H1 (cell line): Measurements from ENCODE around the gene PLXND1. TPM values are rescaled to one million over a fixed set of nuclear protein-coding genes. Genes with fewer than 3 reads are reported as not detected.

Source experiments
- CTCF ChIA-PET: fragments of 300-600 bp; sonication (Branson Sonifier 250); formaldehyde crosslinking; loops from one replicate; lab custom pipeline; 2021; ENCODE audit not compliant: partially characterized antibody; lab: Charles Lee
- POLR2A ChIA-PET: fragments of 300-600 bp; sonication (Branson Sonifier 250); formaldehyde crosslinking; loops from one replicate; lab custom pipeline; 2021; ENCODE audit warnings: inconsistent platforms; ENCODE audit not compliant: partially characterized antibody; lab: Charles Lee
- DNase-seq, 2 experiments: peaks; one replicate each; pipeline versions ENCODE4 v3.0.0 to v3.0.0-alpha.2; 2010 to 2022; ENCODE audit warnings: low spot score in 2 of 2, low read depth in 1 of 2, mixed read lengths in 1 of 2
- FAIRE-seq: peaks from 2 replicates; lab custom pipeline; 2011; peaks lifted over from hg19 to GRCh38; lab: Jason Lieb, UNC
- H2AFZ ChIP-seq: 2 replicates; pipeline ENCODE4 v1.8.1; 2012; ENCODE audit warnings: low read length, inconsistent platforms
- H2AK5ac ChIP-seq: 2 replicates; pipeline ENCODE4 v1.6.1; 2013; ENCODE audit warnings: low read depth, low read length
- H2BK120ac ChIP-seq: replicated peaks from 2 replicates; pipeline ENCODE3; 2013; ENCODE audit warnings: low read depth, low read length, inconsistent platforms
- H2BK12ac ChIP-seq: 2 replicates; pipeline ENCODE4 v1.6.1; 2013; ENCODE audit warnings: low read depth, low read length
- H2BK15ac ChIP-seq: 2 replicates; pipeline ENCODE4 v1.6.1; 2013; ENCODE audit warnings: low read length
- H2BK20ac ChIP-seq: 2 replicates; pipeline ENCODE4 v1.6.1; 2013; ENCODE audit warnings: low read length
- H2BK5ac ChIP-seq: 2 replicates; pipeline ENCODE4 v1.6.1; 2013; ENCODE audit warnings: low read depth, low read length
- H3K14ac ChIP-seq: 2 replicates; pipeline ENCODE4 v1.6.1; 2013; ENCODE audit warnings: inconsistent platforms; ENCODE audit not compliant: insufficient read length
- H3K18ac ChIP-seq: 2 replicates; pipeline ENCODE4 v1.6.1; 2013; ENCODE audit warnings: low read length; ENCODE audit errors: extremely low read depth
- H3K23ac ChIP-seq: 2 replicates; pipeline ENCODE4 v1.6.1; 2013; ENCODE audit warnings: inconsistent platforms; ENCODE audit not compliant: insufficient read length
- H3K23me2 ChIP-seq: 2 replicates; pipeline ENCODE4 v1.6.1; 2013; ENCODE audit warnings: low read depth, low read length
- H3K27ac ChIP-seq: 2 replicates; pipeline ENCODE4 v1.6.1; 2011; ENCODE audit warnings: low read depth, low read length, inconsistent platforms
- H3K27me3 ChIP-seq, 4 experiments: replicated peaks in 1 of 4; 1 replicate in 1 of 4; 2 replicates in 3 of 4; pipeline versions ENCODE4 v1.6.1 to v1.8.1; 2011 to 2013; ENCODE audit warnings: low read length in 3 of 4, mild to moderate bottlenecking in 3 of 4, inconsistent platforms in 2 of 4, mixed read lengths in 2 of 4, moderate library complexity in 1 of 4; ENCODE audit not compliant: control insufficient read depth in 3 of 4, insufficient read depth in 3 of 4; ENCODE audit errors: extremely low read depth in 1 of 4
- H3K36me3 ChIP-seq, 4 experiments: 2 replicates each; pipeline versions ENCODE4 v1.6.1 to v1.8.1; 2011 to 2013; ENCODE audit warnings: mild to moderate bottlenecking in 4 of 4, low read length in 3 of 4, moderate library complexity in 2 of 4, control low read depth in 1 of 4, inconsistent platforms in 1 of 4; ENCODE audit not compliant: insufficient read depth in 4 of 4, control insufficient read depth in 2 of 4
- H3K4ac ChIP-seq: replicated peaks from 2 replicates; pipeline ENCODE3; 2013; ENCODE audit warnings: low read length, low read depth, mixed read lengths, inconsistent platforms; ENCODE audit not compliant: insufficient read length
- H3K4me1 ChIP-seq, 4 experiments: replicated peaks in 1 of 4; 1 replicate in 1 of 4; 2 replicates in 3 of 4; pipeline versions ENCODE4 v1.6.1 to v1.8.1; 2011 to 2013; ENCODE audit warnings: low read length in 3 of 4, inconsistent platforms in 2 of 4, mixed read lengths in 1 of 4; ENCODE audit not compliant: insufficient read depth in 4 of 4, control insufficient read depth in 3 of 4
- H3K4me2 ChIP-seq, 2 experiments: 2 replicates each; pipeline versions ENCODE4 v1.6.1 to v1.8.1; 2011 to 2013; ENCODE audit warnings: low read depth in 2 of 2, low read length in 2 of 2, control low read depth in 1 of 2, inconsistent platforms in 1 of 2, mild to moderate bottlenecking in 1 of 2; ENCODE audit not compliant: insufficient read depth in 1 of 2
- H3K4me3 ChIP-seq, 4 experiments: fragments of 200-600, 300-600 bp in 1 of 4; sonication (generic), shearing (Covaris generic), sonication (Bioruptor Twin) in 1 of 4; 2 replicates each; pipeline versions ENCODE4 v1.5.1 to v1.8.1; 2011 to 2016; ENCODE audit warnings: low read length in 4 of 4, low read depth in 3 of 4, control low read depth in 2 of 4, inconsistent platforms in 2 of 4, mild to moderate bottlenecking in 2 of 4, mixed read lengths in 1 of 4, moderate library complexity in 1 of 4; ENCODE audit not compliant: insufficient read depth in 2 of 4; ENCODE audit errors: extremely low read depth in 1 of 4
- H3K56ac ChIP-seq: replicated peaks from 2 replicates; pipeline ENCODE3; 2013; ENCODE audit warnings: low read depth, mild to moderate bottlenecking, mixed read lengths, low read length, inconsistent platforms; ENCODE audit not compliant: insufficient read length
- H3K79me1 ChIP-seq: 2 replicates; pipeline ENCODE4 v1.6.1; 2013; ENCODE audit warnings: low read depth, low read length, control low read depth
- H3K79me2 ChIP-seq, 2 experiments: 2 replicates each; pipeline versions ENCODE4 v1.6.1 to v1.8.1; 2012 to 2013; ENCODE audit warnings: low read length in 2 of 2, mild to moderate bottlenecking in 2 of 2, inconsistent platforms in 1 of 2; ENCODE audit not compliant: insufficient read depth in 2 of 2, control insufficient read depth in 1 of 2
- H3K9ac ChIP-seq, 4 experiments: replicated peaks in 1 of 4; 1 replicate in 1 of 4; 2 replicates in 3 of 4; pipeline versions ENCODE4 v1.6.1 to v1.8.1; 2011 to 2013; ENCODE audit warnings: low read depth in 3 of 4, low read length in 3 of 4, control low read depth in 2 of 4, mild to moderate bottlenecking in 2 of 4, moderate library complexity in 2 of 4, inconsistent platforms in 1 of 4; ENCODE audit errors: extremely low read depth in 1 of 4
- H3K9me3 ChIP-seq, 2 experiments: 2 replicates each; pipeline versions ENCODE4 v1.6.1 to v1.8.1; 2012 to 2013; ENCODE audit warnings: mild to moderate bottlenecking in 2 of 2, moderate library complexity in 2 of 2, control low read depth in 1 of 2, inconsistent platforms in 1 of 2, low read depth in 1 of 2, low read length in 1 of 2, mixed read lengths in 1 of 2; ENCODE audit not compliant: insufficient read depth in 2 of 2
- H4K20me1 ChIP-seq, 2 experiments: replicated peaks in 1 of 2; 2 replicates each; pipeline versions ENCODE3 to v1.8.1; 2011 to 2013; ENCODE audit warnings: inconsistent platforms in 2 of 2, low read length in 2 of 2, mild to moderate bottlenecking in 1 of 2; ENCODE audit not compliant: insufficient read depth in 2 of 2, control insufficient read depth in 1 of 2
- H4K5ac ChIP-seq: 2 replicates; pipeline ENCODE4 v1.6.1; 2013; ENCODE audit warnings: low read length, low read depth, mixed read lengths, inconsistent platforms; ENCODE audit not compliant: insufficient read length
- H4K8ac ChIP-seq: 2 replicates; pipeline ENCODE4 v1.8.0; 2013; ENCODE audit warnings: mild to moderate bottlenecking, moderate library complexity, low read length, inconsistent platforms; ENCODE audit not compliant: insufficient read depth; ENCODE audit errors: extremely low read depth
- H4K91ac ChIP-seq: replicated peaks from 2 replicates; pipeline ENCODE3; 2013; ENCODE audit warnings: low read length, mixed read lengths, inconsistent platforms; ENCODE audit not compliant: insufficient read length
- ASH2L ChIP-seq: fragments of 200-600, 300-600 bp; sonication (generic); IDR thresholded peaks from one replicate; pipeline ENCODE4 v1.7.1; 2017; ENCODE audit warnings: low read length
- CHD1 ChIP-seq: IDR thresholded peaks from 2 replicates; pipeline ENCODE4 v1.6.1; 2012; ENCODE audit warnings: low read depth, low read length, improper control_type of control experiment
- CREB1 ChIP-seq: IDR thresholded peaks from 2 replicates; pipeline ENCODE4 v1.6.1; 2012; ENCODE audit warnings: inconsistent platforms
- FOSL1 ChIP-seq: IDR thresholded peaks from 2 replicates; pipeline ENCODE4 v1.6.1; 2011; ENCODE audit warnings: mild to moderate bottlenecking, low read depth, low read length, moderate library complexity; ENCODE audit not compliant: insufficient read depth
- GTF2F1 ChIP-seq: IDR thresholded peaks from 2 replicates; pipeline ENCODE4 v1.6.1; 2012; ENCODE audit warnings: low read depth, low read length, improper control_type of control experiment, borderline replicate concordance
- JUND ChIP-seq: IDR thresholded peaks from 2 replicates; pipeline ENCODE4 v1.6.1; 2011; ENCODE audit warnings: mild to moderate bottlenecking, improper control_type of control experiment, low read length
- KDM1A ChIP-seq: fragments of 200-600, 300-600 bp; sonication (generic); IDR thresholded peaks from 2 replicates; pipeline ENCODE4 v1.7.1; 2016; ENCODE audit warnings: mild to moderate bottlenecking, low read length, borderline replicate concordance
- NRF1 ChIP-seq: IDR thresholded peaks from 2 replicates; pipeline ENCODE4 v1.6.1; 2011; ENCODE audit warnings: mild to moderate bottlenecking, low read depth, low read length, improper control_type of control experiment
- SIX5 ChIP-seq: IDR thresholded peaks from 2 replicates; pipeline ENCODE4 v1.6.1; 2011; ENCODE audit warnings: mild to moderate bottlenecking, low read depth, low read length
- ZNF274 ChIP-seq: IDR thresholded peaks from 2 replicates; pipeline ENCODE4 v1.7.0; 2012; ENCODE audit warnings: low read length, borderline replicate concordance; ENCODE audit errors: extremely low read depth
- WGBS, 2 experiments: shearing (Covaris generic) in 1 of 2; methylation state at CpG; one replicate each; pipeline versions ENCODE4 v1.1.6 to v1.1.7; 2013 to 2015; ENCODE audit warnings: low lambda C conversion rate in 2 of 2, mixed read lengths in 2 of 2, inconsistent platforms in 1 of 2, low coverage in 1 of 2, missing lambda C conversion rate in 1 of 2; ENCODE audit not compliant: insufficient replicate concordance in 2 of 2, insufficient coverage in 1 of 2, insufficient read length in 1 of 2; ENCODE audit errors: extremely low coverage in 1 of 2, missing lambda C conversion rate in 1 of 2; 5-methylcytosine and 5-hydroxymethylcytosine counted together
- polyA plus RNA-seq, 7 experiments: library from polyadenylated mRNA; depleted of rRNA in 3 of 7; stranded (reverse) in 5 of 7; unstranded in 2 of 7; fragments of >200 nt in 5 of 7; fragments of 200-250 nt in 2 of 7; gene quantifications; 1 replicate in 5 of 7; 2 replicates in 1 of 7; 4 replicates in 1 of 7; pipeline versions ENCODE4 v1.2.1 to v1.2.3, GENCODE V29; 2011 to 2013; ENCODE audit warnings: missing spikeins in 2 of 7, mixed read lengths in 2 of 7
- total RNA-seq: library from RNA; stranded (reverse); fragmentation: NEBNext Ultra II Directional; extraction: Animal tissue kit (Norgen Biotek cat#: 25700); gene quantifications from 2 replicates; pipeline ENCODE4 v1.2.1, GENCODE V29; 2021

Gene PLXND1
- total and polyA plus RNA-seq, 2 of the 8 experiments (the other 6 are each of a cell fraction or from before 2014, with no cell fraction given), result 17.7 to 66.4 TPM

DNA sequence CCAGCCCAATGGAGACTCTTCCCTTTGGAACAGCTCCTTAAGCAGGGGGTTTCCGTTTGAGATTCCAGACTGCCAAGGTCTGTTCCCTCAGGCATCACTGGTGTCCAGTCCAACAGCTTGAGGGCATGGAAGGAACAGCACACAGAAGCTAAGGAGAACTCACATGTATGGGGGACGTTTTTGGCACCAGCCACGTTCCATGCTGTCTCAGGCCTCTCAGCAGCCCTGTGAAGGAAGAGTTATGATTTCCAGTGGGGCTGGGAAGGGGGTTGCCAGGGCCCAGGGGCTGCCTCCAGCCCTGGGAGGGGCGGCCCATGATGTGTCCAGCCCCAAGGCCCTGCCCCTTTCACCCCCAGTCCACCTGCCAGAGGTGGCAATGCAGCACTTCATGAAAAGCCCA lies 85.5 kb downstream of the PLXND1 start:
- FAIRE-seq, result no peak
- WGBS, 2 experiments, result 73% methylated on average over 4 of the region's 4 CpGs; no CpG with 5 or more reads in 1 of the 2 experiments
- no peak overlapping the region for H2BK15ac ChIP-seq

More for the DNA sequence above, 85.5 kb downstream of the PLXND1 start:
- Histone ChIP-seq H3K27ac (no peak overlapping the region), H3K23ac (no peak overlapping the region), H2BK20ac (no peak overlapping the region), H4K20me1 (no peaks in the 10 kb centered on the region), H3K79me2 (no peaks in the 10 kb centered on the region), H4K8ac (no peak overlapping the region), H3K56ac (no peak overlapping the region), H3K36me3 (no peaks in the 10 kb centered on the region; a peak in 2 of 8 replicates), H3K4me1 (no peaks in the 10 kb centered on the region; a peak in 1 of 7 replicates), H3K23me2 (no peaks in the 10 kb centered on the region), H3K9me3 (no peaks in the 10 kb centered on the region), H3K14ac (no peak overlapping the region), H2BK120ac (no peak overlapping the region), H2BK12ac (no peak overlapping the region), H3K4ac (no peak overlapping the region), H3K18ac (no peak overlapping the region), H2AFZ (no peak overlapping the region), H3K27me3 (no peaks in the 10 kb centered on the region), H4K5ac (no peak overlapping the region), H4K91ac (no peak overlapping the region), H2BK5ac (no peak overlapping the region), H3K4me2 (no peak overlapping the region), H2AK5ac (no peak overlapping the region), H3K79me1 (no peaks in the 10 kb centered on the region), H3K4me3 (no peak overlapping the region), H3K9ac (no peak overlapping the region)
- TF ChIP-seq SIX5 (no peak), FOSL1 (no peak), NRF1 (no peak), KDM1A (no peak), CREB1 (no peak), JUND (no peak), ASH2L (no peak), CHD1 (no peak), GTF2F1 (no peak), ZNF274 (no peak)
- POLR2A ChIA-PET, result interaction anchor here (0.6 to 1.2 kb wide), 2 partner anchors 9 to 204 kb away, joined by 3 to 4 read pairs; a partner anchor contains a TSS
- CTCF ChIA-PET, result interaction anchor here (2.4 kb wide), 1 partner anchor 29 kb away, joined by 7 read pairs; no protein-coding TSS in a partner anchor
- DNase-seq, result no peak
